Brain microvascular endothelial cell (primary cell): ENCODE results near the gene KCNIP4.

ENCODE experiments used
- DNase-seq: peaks from one replicate; pipeline ENCODE4 v3.0.0-alpha.2; 2020
- H3K27ac ChIP-seq: fragments of 250-450 bp; sonication (Bioruptor Pico); 2 replicates; pipeline ENCODE4 v1.5.1; 2020; ENCODE audit warnings: mild to moderate bottlenecking, moderate library complexity
- H3K27me3 ChIP-seq: fragments of 250-450 bp; sonication (Bioruptor Pico); replicated peaks from 2 replicates; pipeline ENCODE4 v1.5.1; 2020; ENCODE audit warnings: mild to moderate bottlenecking
- H3K36me3 ChIP-seq: fragments of 250-450 bp; sonication (Bioruptor Pico); replicated peaks from 2 replicates; pipeline ENCODE4 v1.5.1; 2020; ENCODE audit warnings: mild to moderate bottlenecking
- H3K4me3 ChIP-seq: 2 replicates; pipeline ENCODE4 v1.5.1; 2011; ENCODE audit warnings: low read depth, mild to moderate bottlenecking, control low read depth, low read length, moderate library complexity
- in situ Hi-C: cut with HindIII; loops from 2 replicates; pipeline ENCODE4 v1.10.0; 2017; ENCODE audit warnings: low sequenced_read_pairs, low pct_ligation_motif_present
- TF ChIP-seq, protein P1 (sequence below): IDR thresholded peaks from 2 replicates; pipeline ENCODE4 v1.5.1; 2011; ENCODE audit warnings: low read depth, mild to moderate bottlenecking, moderate library complexity, low read length, control low read depth, inconsistent platforms; ENCODE audit errors: missing control alignments

Gene KCNIP4

DNA sequence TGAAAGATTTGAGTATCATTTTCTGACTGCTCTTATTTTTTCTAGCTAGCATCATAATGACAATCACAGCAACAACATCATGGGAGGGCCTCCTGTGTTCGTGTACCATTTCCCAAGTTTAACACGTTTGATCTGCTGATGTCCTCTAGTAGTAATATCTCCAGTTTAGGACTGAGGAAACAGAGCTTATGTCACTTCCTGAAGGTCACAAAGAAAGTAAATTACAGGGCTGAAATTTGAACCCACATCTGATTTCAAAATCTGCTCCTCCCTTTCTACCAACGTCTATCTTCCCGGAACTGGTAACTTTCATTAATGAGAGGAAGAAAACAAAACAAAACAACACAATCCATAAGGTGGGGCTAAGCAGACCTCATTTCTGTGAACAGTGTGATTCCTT is 945.6 kb downstream of the KCNIP4 start:
- Histone ChIP-seq H3K27ac (no peak overlapping the region), H3K27me3 (no peaks in the 10 kb centered on the region), H3K4me3 (no peak overlapping the region), H3K36me3 (no peaks in the 10 kb centered on the region)
- in situ Hi-C loops: no loop called here
- no peak for DNase-seq
- TF ChIP-seq, protein P1, sequence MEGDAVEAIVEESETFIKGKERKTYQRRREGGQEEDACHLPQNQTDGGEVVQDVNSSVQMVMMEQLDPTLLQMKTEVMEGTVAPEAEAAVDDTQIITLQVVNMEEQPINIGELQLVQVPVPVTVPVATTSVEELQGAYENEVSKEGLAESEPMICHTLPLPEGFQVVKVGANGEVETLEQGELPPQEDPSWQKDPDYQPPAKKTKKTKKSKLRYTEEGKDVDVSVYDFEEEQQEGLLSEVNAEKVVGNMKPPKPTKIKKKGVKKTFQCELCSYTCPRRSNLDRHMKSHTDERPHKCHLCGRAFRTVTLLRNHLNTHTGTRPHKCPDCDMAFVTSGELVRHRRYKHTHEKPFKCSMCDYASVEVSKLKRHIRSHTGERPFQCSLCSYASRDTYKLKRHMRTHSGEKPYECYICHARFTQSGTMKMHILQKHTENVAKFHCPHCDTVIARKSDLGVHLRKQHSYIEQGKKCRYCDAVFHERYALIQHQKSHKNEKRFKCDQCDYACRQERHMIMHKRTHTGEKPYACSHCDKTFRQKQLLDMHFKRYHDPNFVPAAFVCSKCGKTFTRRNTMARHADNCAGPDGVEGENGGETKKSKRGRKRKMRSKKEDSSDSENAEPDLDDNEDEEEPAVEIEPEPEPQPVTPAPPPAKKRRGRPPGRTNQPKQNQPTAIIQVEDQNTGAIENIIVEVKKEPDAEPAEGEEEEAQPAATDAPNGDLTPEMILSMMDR: no peak

DNA sequence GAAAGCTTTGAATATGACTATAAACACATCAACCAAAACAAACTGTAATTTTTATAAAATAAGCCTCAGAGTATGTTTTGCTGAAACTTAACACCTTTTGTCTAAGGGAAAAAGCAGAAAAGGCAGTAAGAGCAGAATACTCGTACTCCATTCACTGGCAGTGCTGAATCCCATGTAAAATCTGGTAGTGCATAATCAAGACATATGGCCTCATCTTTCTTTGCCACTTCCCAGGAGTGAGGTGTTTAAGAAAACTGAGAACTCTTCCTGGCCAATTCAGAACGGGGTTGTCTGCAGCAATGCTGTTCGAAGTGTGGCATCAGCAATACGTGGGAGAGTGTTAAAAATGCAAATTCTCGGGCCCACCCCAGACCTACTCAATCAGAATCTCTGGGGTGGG is 946.3 kb downstream of the KCNIP4 start:
- DNase-seq: no peak
- Histone ChIP-seq H3K27me3 (no peaks in the 10 kb centered on the region), H3K4me3 (no peak overlapping the region), H3K36me3 (no peaks in the 10 kb centered on the region), H3K27ac (no peak overlapping the region)
- in situ Hi-C loops: no loop called here
- TF ChIP-seq, protein P1: no peak

DNA sequence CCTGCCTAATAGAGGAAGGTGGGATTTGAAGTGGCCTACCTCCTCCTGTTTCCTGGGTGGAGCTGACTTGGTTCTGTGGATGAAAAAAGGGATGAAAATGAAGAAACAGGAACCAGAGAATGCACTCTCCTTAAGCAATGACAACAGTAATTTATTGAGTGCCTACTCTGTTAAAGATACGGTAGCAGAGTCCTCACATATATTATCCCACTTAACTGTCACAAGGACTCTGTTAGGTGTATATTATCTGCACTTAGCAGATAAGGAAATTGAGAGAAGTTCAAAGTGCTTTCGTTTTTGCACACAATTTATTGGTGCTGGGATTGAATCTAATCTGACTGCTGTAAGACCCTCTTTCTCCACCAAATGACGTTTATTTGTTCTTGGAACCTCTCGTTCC is 947.1 kb downstream of the KCNIP4 start:
- in situ Hi-C loops: no loop called here
- no peak overlapping the region for H3K27ac ChIP-seq
- TF ChIP-seq, protein P1: no peak
- no peaks in the 10 kb centered on the region for H3K36me3 ChIP-seq
- H3K4me3 ChIP-seq: no peak overlapping the region
- no peaks in the 10 kb centered on the region for H3K27me3 ChIP-seq
- DNase-seq: no peak

- H3K27ac ChIP-seq: no peak overlapping the region
- DNase-seq: no peak
- no peaks in the 10 kb centered on the region for H3K36me3 ChIP-seq
- no peaks in the 10 kb centered on the region for H3K27me3 ChIP-seq
- in situ Hi-C loops: no loop called here
- H3K4me3 ChIP-seq: no peak overlapping the region
- TF ChIP-seq, protein P1: no peak
Measured at GRCh38 chr4:20997886-20998285, 950.7 kb downstream of the KCNIP4 start.

GRCh38 chr4:20995610-20996009 is 953.0 kb downstream of the KCNIP4 start:
- no peaks in the 10 kb centered on the region for H3K36me3 ChIP-seq
- no peak for DNase-seq
- in situ Hi-C loops: no loop called here
- H3K4me3 ChIP-seq: no peak overlapping the region
- no peak overlapping the region for H3K27ac ChIP-seq
- TF ChIP-seq, protein P1: no peak
- no peaks in the 10 kb centered on the region for H3K27me3 ChIP-seq

DNA sequence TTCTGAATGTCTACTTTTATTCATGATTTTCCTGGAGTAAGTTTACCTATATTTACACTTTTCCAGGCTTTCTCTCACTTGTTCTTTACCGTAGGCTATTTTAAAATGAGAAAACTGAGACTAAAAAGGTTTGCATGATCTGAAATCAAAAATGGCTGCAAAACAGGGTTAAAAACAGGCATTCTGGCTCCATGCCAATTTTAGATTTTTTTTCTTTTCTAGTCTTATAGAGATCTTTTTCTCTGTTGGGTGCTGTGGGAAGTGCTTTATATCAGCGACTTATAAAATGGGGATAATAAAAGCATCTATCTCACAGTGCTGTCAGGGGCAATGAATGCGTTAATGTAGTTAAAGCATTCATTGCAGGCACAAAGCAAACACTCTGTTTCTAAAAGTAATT is 953.6 kb downstream of the KCNIP4 start:
- TF ChIP-seq, protein P1: no peak
- Histone ChIP-seq H3K27ac (no peak overlapping the region), H3K4me3 (no peak overlapping the region), H3K27me3 (no peaks in the 10 kb centered on the region), H3K36me3 (no peaks in the 10 kb centered on the region)
- DNase-seq: no peak
- in situ Hi-C loops: no loop called here
